ENCODE data around the gene PITPNC1.

DNA sequence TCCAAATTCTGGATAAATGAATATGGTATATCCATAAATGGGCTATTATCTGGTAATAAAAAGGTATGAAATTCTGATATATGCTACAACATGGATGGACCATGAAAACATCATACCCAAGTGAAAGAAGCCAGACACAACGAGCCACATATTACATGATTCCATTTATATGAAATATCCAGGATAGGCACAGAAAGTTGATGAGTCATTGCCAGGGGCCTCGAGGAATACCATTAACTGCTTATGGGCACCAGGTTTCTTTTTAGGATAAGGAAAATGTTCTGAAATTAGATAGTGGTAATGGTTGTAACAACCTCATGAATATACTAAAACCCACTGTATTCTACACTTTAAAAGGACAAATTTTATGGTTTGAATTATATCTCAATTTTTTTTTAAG is 123.2 kb downstream of the PITPNC1 start:
- TF ChIP-seq CTCF (IDR thresholded peaks at IDR 0.05; ENCODE audit: extremely low read depth in 1 of 2, insufficient read depth in 1 of 2, low read depth in 1 of 2, low read length in 2 of 2): no peak
- no peak for TF ChIP-seq POLR2A (IDR thresholded peaks at IDR 0.05; ENCODE audit: low read depth, low read length)
- TF ChIP-seq JUN (IDR thresholded peaks at IDR 0.05; ENCODE audit: borderline replicate concordance, insufficient read depth, insufficient read length, low read depth): no peak
- no peak for TF ChIP-seq EZH2 (IDR thresholded peaks at IDR 0.05; ENCODE audit: borderline replicate concordance, low read depth, low read length, severe bottlenecking)
- TF ChIP-seq MYC (IDR thresholded peaks at IDR 0.05; ENCODE audit: low read depth, low read length): no peak
- TF ChIP-seq POLR2AphosphoS5 (IDR thresholded peaks at IDR 0.05; ENCODE audit: insufficient read depth, low read depth, low read length): no peak
- TF ChIP-seq MAX (IDR thresholded peaks at IDR 0.05; ENCODE audit: insufficient read depth, insufficient read length): no peak

Data from endothelial cell of umbilical vein (primary cell).